HCT116 (cell line): Measurements from ENCODE around the gene PPIL3.

Experiments used
- POLR2A ChIP-seq: IDR thresholded peaks from 2 replicates; pipeline ENCODE4 v1.7.0; 2011; ENCODE audit warnings: borderline replicate concordance; ENCODE audit not compliant: insufficient read depth, insufficient read length; ENCODE audit errors: extremely low read depth
- TF ChIP-seq, protein P1 (sequence below), 3 experiments: fragments of 200-600 bp in 1 of 3; sonication (generic) in 1 of 3; IDR thresholded peaks in 2 of 3; conservative IDR thresholded peaks in 1 of 3; 2 replicates each; pipeline ENCODE4 v1.5.1; 2012 to 2017; ENCODE audit warnings: low read depth in 2 of 3, low read length in 2 of 3, antibody characterized with exemption in 1 of 3, borderline replicate concordance in 1 of 3, control low read depth in 1 of 3, mild to moderate bottlenecking in 1 of 3, mixed read lengths in 1 of 3, mixed run types in 1 of 3, moderate library complexity in 1 of 3; ENCODE audit not compliant: insufficient read depth in 1 of 3

DNA sequence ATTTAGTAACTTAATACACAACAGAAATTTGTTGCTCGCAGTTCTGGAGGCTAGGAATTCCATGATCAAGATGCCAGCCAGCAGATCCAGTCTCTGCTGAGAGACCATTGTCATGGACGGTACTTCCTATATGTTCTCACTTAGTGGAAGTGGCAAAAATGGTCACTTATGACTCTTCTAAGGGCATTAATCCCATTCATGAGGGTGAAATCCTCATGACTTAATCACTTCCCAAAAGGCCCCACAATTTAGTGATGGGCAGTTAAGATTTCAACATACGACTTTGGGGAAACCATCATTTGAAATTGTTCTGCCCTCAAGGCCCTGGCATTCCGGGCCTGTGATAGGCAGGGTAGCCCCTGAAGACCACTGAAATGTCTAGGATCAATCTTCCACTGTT, 54.2 kb downstream of the PPIL3 start:
- TF ChIP-seq, protein P1, sequence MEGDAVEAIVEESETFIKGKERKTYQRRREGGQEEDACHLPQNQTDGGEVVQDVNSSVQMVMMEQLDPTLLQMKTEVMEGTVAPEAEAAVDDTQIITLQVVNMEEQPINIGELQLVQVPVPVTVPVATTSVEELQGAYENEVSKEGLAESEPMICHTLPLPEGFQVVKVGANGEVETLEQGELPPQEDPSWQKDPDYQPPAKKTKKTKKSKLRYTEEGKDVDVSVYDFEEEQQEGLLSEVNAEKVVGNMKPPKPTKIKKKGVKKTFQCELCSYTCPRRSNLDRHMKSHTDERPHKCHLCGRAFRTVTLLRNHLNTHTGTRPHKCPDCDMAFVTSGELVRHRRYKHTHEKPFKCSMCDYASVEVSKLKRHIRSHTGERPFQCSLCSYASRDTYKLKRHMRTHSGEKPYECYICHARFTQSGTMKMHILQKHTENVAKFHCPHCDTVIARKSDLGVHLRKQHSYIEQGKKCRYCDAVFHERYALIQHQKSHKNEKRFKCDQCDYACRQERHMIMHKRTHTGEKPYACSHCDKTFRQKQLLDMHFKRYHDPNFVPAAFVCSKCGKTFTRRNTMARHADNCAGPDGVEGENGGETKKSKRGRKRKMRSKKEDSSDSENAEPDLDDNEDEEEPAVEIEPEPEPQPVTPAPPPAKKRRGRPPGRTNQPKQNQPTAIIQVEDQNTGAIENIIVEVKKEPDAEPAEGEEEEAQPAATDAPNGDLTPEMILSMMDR (IDR thresholded peaks at IDR 0.05 in 2 of 3, conservative IDR thresholded peaks at IDR 0.05 in 1 of 3; ENCODE audit: borderline replicate concordance in 1 of 3, insufficient read depth in 1 of 3, low read depth in 2 of 3, low read length in 2 of 3), result no peak
- TF ChIP-seq POLR2A, result no peak
